Upper lobe of right lung (tissue), 1 donor: ENCODE results near the gene FTL. TPM values are rescaled to one million over a fixed set of nuclear protein-coding genes. Genes with fewer than 3 reads are reported as not detected.

Source experiments
- ATAC-seq: fragments of 200-7000 bp; cut with Tn5 transposase; one replicate; pipeline ENCODE4 v1.9.1; 2020; ENCODE audit warnings: mild to moderate bottlenecking, moderate library complexity
- DNase-seq: peaks from one replicate; pipeline ENCODE4 v3.0.0-alpha.2; 2020
- H3K27ac ChIP-seq: fragments of 200-600 bp; one replicate; pipeline ENCODE4 v1.8.0; 2022
- H3K27me3 ChIP-seq: fragments of 200-600 bp; one replicate; pipeline ENCODE4 v1.8.0; 2022; ENCODE audit warnings: mild to moderate bottlenecking
- H3K36me3 ChIP-seq: fragments of 200-600 bp; one replicate; pipeline ENCODE4 v1.8.0; 2022
- H3K4me1 ChIP-seq: fragments of 200-600 bp; one replicate; pipeline ENCODE4 v1.8.0; 2022
- H3K4me3 ChIP-seq: fragments of 200-600 bp; one replicate; pipeline ENCODE4 v1.8.0; 2022; ENCODE audit warnings: mild to moderate bottlenecking
- H3K9me3 ChIP-seq: fragments of 200-600 bp; one replicate; pipeline ENCODE4 v1.8.0; 2022
- CTCF ChIP-seq: fragments of 200-600 bp; IDR thresholded peaks from one replicate; pipeline ENCODE4 v1.8.0; 2022; ENCODE audit warnings: antibody characterized with exemption
- intact Hi-C: fragments of 100-400 bp; cut with DNase I; formaldehyde crosslinking; loops from one replicate; pipeline ENCODE4 v1.11.0; 2022
- total RNA-seq: library from RNA; stranded (reverse); fragmentation: NEBNext Ultra II Directional; extraction: Animal tissue kit (Norgen Biotek cat#: 25700); gene quantifications from one replicate; pipeline ENCODE4 v1.2.1, GENCODE V29; 2021
- donor health status: DM: no; HTN: yes; CAD: no; lungs with severe emphysema.

The FTL gene
- total RNA-seq, 1 donor from 2014 or later = 7,346 TPM

- intact Hi-C loops = no loop called here
- TF ChIP-seq CTCF = no peak
- no peaks in the 10 kb centered on the region for H3K27me3 ChIP-seq
- no peak for ATAC-seq
- H3K36me3 ChIP-seq = peaks cover 39% of the 10 kb centered on the region
- H3K4me1 ChIP-seq = peaks cover 22% of the 10 kb centered on the region
- peak; percentile 65 for DNase-seq
- no peak overlapping the region for H3K27ac ChIP-seq
- no peaks in the 10 kb centered on the region for H3K9me3 ChIP-seq
- no peak overlapping the region for H3K4me3 ChIP-seq
These were observed 5.1 kb downstream of the FTL start for GRCh38 chr19:48970139-48970766.

GRCh38 chr19:48970923-48971395, 5.8 kb downstream of the FTL start:
- DNase-seq (peak; percentile 92), ATAC-seq (peak; percentile 82)
- H3K27ac ChIP-seq = no peak overlapping the region
- intact Hi-C loops = no loop called here
- no peaks in the 10 kb centered on the region for H3K27me3 ChIP-seq
- peak; percentile 96 for TF ChIP-seq CTCF
- no peak overlapping the region for H3K4me3 ChIP-seq
- H3K36me3 ChIP-seq = peaks cover 38% of the 10 kb centered on the region
- no peaks in the 10 kb centered on the region for H3K9me3 ChIP-seq
- H3K4me1 ChIP-seq = peaks cover 22% of the 10 kb centered on the region

GRCh38 chr19:48975947-48976847, 11.1 kb downstream of the FTL start:
- ATAC-seq (no peak), DNase-seq (no peak)
- Histone ChIP-seq H3K27me3 (no peaks in the 10 kb centered on the region), H3K4me1 (no peaks in the 10 kb centered on the region), H3K36me3 (peaks cover 30% of the 10 kb centered on the region), H3K9me3 (no peaks in the 10 kb centered on the region), H3K27ac (no peak overlapping the region), H3K4me3 (no peak overlapping the region)
- intact Hi-C loops = no loop called here
- no peak for TF ChIP-seq CTCF

- peaks cover 38% of the 10 kb centered on the region for H3K36me3 ChIP-seq
- TF ChIP-seq CTCF = no peak
- H3K9me3 ChIP-seq = no peaks in the 10 kb centered on the region
- DNase-seq (no peak), ATAC-seq (no peak)
- no peak overlapping the region for H3K27ac ChIP-seq
- H3K4me3 ChIP-seq = no peak overlapping the region
- intact Hi-C loops = no loop called here
- H3K4me1 ChIP-seq = no peaks in the 10 kb centered on the region
- H3K27me3 ChIP-seq = no peaks in the 10 kb centered on the region
These were observed 12.0 kb downstream of the FTL start for GRCh38 chr19:48977061-48977460.

- ATAC-seq (no peak), DNase-seq (no peak)
- H3K9me3 ChIP-seq = no peaks in the 10 kb centered on the region
- no peak for TF ChIP-seq CTCF
- intact Hi-C loops = no loop called here
- H3K27ac ChIP-seq = no peak overlapping the region
- H3K4me3 ChIP-seq = no peak overlapping the region
- H3K4me1 ChIP-seq = no peaks in the 10 kb centered on the region
- no peaks in the 10 kb centered on the region for H3K27me3 ChIP-seq
- H3K36me3 ChIP-seq = peaks cover 69% of the 10 kb centered on the region
These were observed 17.2 kb downstream of the FTL start for GRCh38 chr19:48982280-48982679.
